GM12878 (cell line): ENCODE measurements around the gene CACNA1D. TPM values are rescaled to one million over a fixed set of nuclear protein-coding genes. Genes with fewer than 3 reads are reported as not detected.

ENCODE experiments used
- ATAC-seq: fragments of 200-7000 bp; cut with Tn5 transposase; 3 replicates; pipeline ENCODE4 v1.9.1; 2020; ENCODE audit warnings: mild to moderate bottlenecking, moderate library complexity
- BruUV-seq: library from RNA; stranded (reverse); fragments of 400-500 nt; replicated peaks from 2 replicates; lab custom pipeline; 2021; lab: Mats Ljungman, UMichigan
- CTCF ChIA-PET: fragments of 300-600 bp; sonication (Branson Sonifier 250); formaldehyde crosslinking; extraction: SDS; loops from one replicate; lab custom pipeline; 2021; ENCODE audit warnings: inconsistent platforms; lab: Yijun Ruan, JAX
- POLR2A ChIA-PET: fragments of 350-600 bp; formaldehyde crosslinking; extraction: SDS; loops from one replicate; lab custom pipeline; 2021; ENCODE audit warnings: inconsistent platforms; lab: Charles Lee
- RAD21 ChIA-PET: fragments of 300-600 bp; sonication (Branson Sonifier 250); formaldehyde crosslinking; loops from one replicate; lab custom pipeline; 2023; ENCODE audit warnings: antibody characterized with exemption; ENCODE audit not compliant: unreplicated experiment; lab: Charles Lee
- SMC1A ChIA-PET: fragments of 300-600 bp; sonication (Branson Sonifier 250); formaldehyde crosslinking; loops from one replicate; lab custom pipeline; 2023; ENCODE audit not compliant: unreplicated experiment, uncharacterized antibody; lab: Charles Lee
- DNase-seq: peaks from one replicate; pipeline ENCODE4 v3.0.0-alpha.2; 2011; ENCODE audit warnings: low read depth, low spot score
- FAIRE-seq: peaks from 3 replicates; lab custom pipeline; 2011; peaks lifted over from hg19 to GRCh38; lab: Jason Lieb, UNC
- H2AFZ ChIP-seq: 2 replicates; pipeline ENCODE4 v1.6.0; 2011; ENCODE audit warnings: low read depth, low read length, control low read depth; ENCODE audit not compliant: control insufficient read depth
- H3K27ac ChIP-seq: 2 replicates; pipeline ENCODE4 v1.5.1; 2011; ENCODE audit warnings: control low read depth; ENCODE audit not compliant: control insufficient read depth, insufficient read depth
- H3K27me3 ChIP-seq, 2 experiments: replicated peaks in 1 of 2; 2 replicates each; pipeline versions ENCODE4 v1.6.0 to v1.6.1; 2011; ENCODE audit warnings: low read length in 1 of 2; ENCODE audit not compliant: control insufficient read depth in 2 of 2, insufficient read depth in 2 of 2
- H3K36me3 ChIP-seq, 2 experiments: 2 replicates each; pipeline ENCODE4 v1.5.1; 2011; ENCODE audit warnings: low read length in 1 of 2; ENCODE audit not compliant: control insufficient read depth in 2 of 2, insufficient read depth in 2 of 2
- H3K4me1 ChIP-seq: 2 replicates; pipeline ENCODE4 v1.6.1; 2011; ENCODE audit warnings: mild to moderate bottlenecking, low read length, moderate library complexity, mixed read lengths; ENCODE audit not compliant: control insufficient read depth, insufficient read depth
- H3K4me2 ChIP-seq: 2 replicates; pipeline ENCODE4 v1.6.0; 2011; ENCODE audit warnings: control low read depth; ENCODE audit not compliant: control insufficient read depth, insufficient read depth
- H3K4me3 ChIP-seq: fragments of 200-600 bp; sonication (generic); 2 replicates; pipeline ENCODE4 v1.5.1; 2016
- H3K79me2 ChIP-seq: 2 replicates; pipeline ENCODE4 v1.6.0; 2011; ENCODE audit warnings: low read length; ENCODE audit not compliant: control insufficient read depth, insufficient read depth
- H3K9ac ChIP-seq: 2 replicates; pipeline ENCODE4 v1.8.0; 2011; ENCODE audit warnings: low read length, control low read depth, mixed read lengths; ENCODE audit not compliant: control insufficient read depth, insufficient read depth
- H3K9me3 ChIP-seq: replicated peaks from 3 replicates; pipeline ENCODE4 v1.5.1; 2011; ENCODE audit warnings: mild to moderate bottlenecking, low read length; ENCODE audit not compliant: control insufficient read depth, insufficient read depth
- H4K20me1 ChIP-seq: 2 replicates; pipeline ENCODE4 v1.6.0; 2011; ENCODE audit not compliant: control insufficient read depth, insufficient read depth
- ATF7 ChIP-seq: fragments of 450-650 bp; IDR thresholded peaks from 2 replicates; pipeline ENCODE4 v1.6.1; 2016; ENCODE audit warnings: low read depth, mild to moderate bottlenecking
- CHD2 ChIP-seq: IDR thresholded peaks from 2 replicates; pipeline ENCODE4 v1.6.1; 2011; ENCODE audit warnings: low read depth, low read length, improper control_type of control experiment, borderline replicate concordance
- FOXK2 ChIP-seq: fragments of 450-650 bp; IDR thresholded peaks from 2 replicates; pipeline ENCODE4 v1.6.1; 2017; ENCODE audit warnings: mild to moderate bottlenecking, moderate library complexity
- IKZF1 ChIP-seq: fragments of 450-650 bp; conservative IDR thresholded peaks from 2 replicates; pipeline ENCODE4 v1.6.1; 2017; ENCODE audit warnings: antibody characterized with exemption, mild to moderate bottlenecking
- MEF2B ChIP-seq: fragments of 450-650 bp; IDR thresholded peaks from 2 replicates; pipeline ENCODE4 v1.6.1; 2018; ENCODE audit warnings: mild to moderate bottlenecking, moderate library complexity; ENCODE audit not compliant: partially characterized antibody, poor library complexity, severe bottlenecking
- NBN ChIP-seq: fragments of 450-650 bp; IDR thresholded peaks from 2 replicates; pipeline ENCODE4 v1.6.1; 2016
- NFYA ChIP-seq: IDR thresholded peaks from 2 replicates; pipeline ENCODE4 v1.6.1; 2011; ENCODE audit warnings: low read depth, mild to moderate bottlenecking, low read length, improper control_type of control experiment, borderline replicate concordance
- PAX5 ChIP-seq: IDR thresholded peaks from 2 replicates; pipeline ENCODE4 v1.6.1; 2011; ENCODE audit warnings: low read depth, low read length, borderline replicate concordance
- RCOR1 ChIP-seq: conservative IDR thresholded peaks from 2 replicates; pipeline ENCODE4 v1.6.1; 2012; ENCODE audit warnings: low read depth, low read length, improper control_type of control experiment
- SIX5 ChIP-seq: IDR thresholded peaks from 2 replicates; pipeline ENCODE4 v1.6.1; 2011; ENCODE audit warnings: mild to moderate bottlenecking, low read depth, low read length, moderate library complexity; ENCODE audit not compliant: severe bottlenecking
- SREBF2 ChIP-seq: IDR thresholded peaks from 2 replicates; pipeline ENCODE4 v1.6.1; 2012; ENCODE audit warnings: mild to moderate bottlenecking, low read length
- WRNIP1 ChIP-seq: IDR thresholded peaks from 2 replicates; pipeline ENCODE4 v1.6.1; 2011; ENCODE audit warnings: low read depth, low read length, improper control_type of control experiment, borderline replicate concordance
- YBX1 ChIP-seq: fragments of 450-650 bp; IDR thresholded peaks from 2 replicates; pipeline ENCODE4 v1.6.1; 2016; ENCODE audit warnings: antibody characterized with exemption
- ZBED1 ChIP-seq: IDR thresholded peaks from 2 replicates; pipeline ENCODE4 v1.6.1; 2016; ENCODE audit warnings: borderline replicate concordance
- ZNF217 ChIP-seq: fragments of 450-650 bp; IDR thresholded peaks from 2 replicates; pipeline ENCODE4 v1.6.1; 2017; ENCODE audit warnings: antibody characterized with exemption, mild to moderate bottlenecking
- ZSCAN29 ChIP-seq: fragments of 450-650 bp; IDR thresholded peaks from 2 replicates; pipeline ENCODE4 v1.6.1; 2017; ENCODE audit warnings: mild to moderate bottlenecking, moderate library complexity
- WGBS: methylation state at CpG from one replicate; pipeline ENCODE4 v1.1.6; 2016; ENCODE audit warnings: low lambda C conversion rate; ENCODE audit not compliant: insufficient replicate concordance, insufficient coverage; ENCODE audit errors: missing lambda C conversion rate; 5-methylcytosine and 5-hydroxymethylcytosine counted together
- in situ Hi-C: fragments of 300-500 bp; cut with MboI; formaldehyde crosslinking; loops from 9 replicates; pipeline ENCODE4 v1.14.3; 2018; ENCODE audit warnings: mixed read lengths
- intact Hi-C: fragments of 100-400 bp; cut with micrococcal nuclease; formaldehyde crosslinking; loops from one replicate; pipeline ENCODE4 v1.14.2; 2022; ENCODE audit not compliant: unreplicated experiment
- polyA plus RNA-seq, 11 experiments: library from polyadenylated mRNA; depleted of rRNA in 4 of 11; unstranded in 6 of 11; stranded (reverse) in 5 of 11; fragments of >200 nt; fragmentation: Nextera tagmentation in 4 of 11; fragmentation: Illumina TruSeq in 1 of 11; extraction: Ambion mirVana in 4 of 11; extraction: Trizol in 1 of 11; gene quantifications; 1 replicate in 1 of 11; 2 replicates in 10 of 11; pipeline versions ENCODE4 v1.2.1 to v1.2.3, GENCODE V29; 2011 to 2016; ENCODE audit warnings: inconsistent platforms in 2 of 11, missing spikeins in 2 of 11, low read depth in 1 of 11
- total RNA-seq, 4 experiments: library from RNA; depleted of rRNA in 3 of 4; stranded (reverse); fragments of >200 nt in 3 of 4; fragmentation: Illumina TruSeq in 1 of 4; extraction: Trizol in 1 of 4; gene quantifications; 2 replicates each; pipeline versions ENCODE4 v1.2.1 to v1.2.3, GENCODE V29; 2013 to 2021
- TF ChIP-seq, protein P1 (sequence below): fragments of 450-650 bp; IDR thresholded peaks from 2 replicates; pipeline ENCODE4 v1.6.1; 2017; ENCODE audit warnings: borderline replicate concordance
- TF ChIP-seq, protein P2 (sequence below): fragments of 450-650 bp; IDR thresholded peaks from 2 replicates; pipeline ENCODE4 v1.6.1; 2014; ENCODE audit warnings: mild to moderate bottlenecking

Gene CACNA1D
- total and polyA plus RNA-seq, 10 of the 15 experiments (the other 5 are each of a cell fraction or from before 2014, with no cell fraction given): 0.21 to 24.4 (median 1.6) TPM

DNA sequence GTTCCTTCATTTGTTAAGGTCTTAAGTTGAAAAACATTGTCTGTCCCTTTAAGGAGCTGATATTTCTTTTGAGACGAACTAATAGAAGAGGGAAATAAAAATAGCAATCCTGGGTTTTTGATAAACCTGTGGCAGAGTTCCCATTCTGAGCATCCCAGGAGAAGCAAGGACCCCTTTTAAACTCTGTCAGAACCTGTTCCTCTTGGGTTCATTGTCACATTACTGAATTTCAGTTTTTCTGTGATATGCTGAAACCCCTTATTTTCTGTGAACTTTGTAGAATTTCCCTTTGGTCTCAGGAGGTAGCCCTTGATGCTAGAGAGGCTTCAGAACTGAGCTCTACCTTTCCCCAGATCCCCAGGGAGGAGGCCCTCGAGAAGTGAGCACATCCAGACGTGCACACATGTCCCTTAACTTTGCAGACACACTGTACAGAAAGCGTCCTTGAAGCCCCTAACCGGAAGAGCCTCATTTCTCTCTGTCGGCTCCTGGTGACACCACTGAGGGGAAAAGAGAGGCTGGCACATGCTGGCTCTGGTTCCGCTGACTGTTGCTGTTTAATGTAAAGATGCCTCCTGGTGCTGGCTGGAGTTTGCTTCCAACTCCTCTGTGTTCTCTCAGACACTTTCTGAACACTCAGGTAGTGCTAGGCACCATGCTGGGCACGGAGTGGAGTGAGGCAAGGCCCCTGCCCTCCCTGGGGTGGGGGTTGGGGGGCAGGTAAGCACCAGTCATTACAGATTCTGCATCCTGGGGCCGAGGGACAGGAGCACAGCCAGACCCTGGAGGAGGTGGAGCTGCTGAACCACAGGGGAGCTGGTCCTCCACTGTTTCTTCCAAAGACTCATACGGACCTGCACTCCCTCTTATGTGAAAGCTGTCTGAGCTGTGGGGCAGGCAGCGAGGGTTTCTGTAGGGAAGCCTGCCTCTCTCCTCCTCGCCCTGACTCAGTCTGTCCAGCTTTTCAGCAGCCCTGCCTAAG, 274.4 kb downstream of the CACNA1D start:
- POLR2A ChIA-PET: interaction anchor here (0.8 to 1.0 kb wide), 2 partner anchors 12 to 37 kb away, joined by 3 read pairs; no protein-coding TSS in a partner anchor
- Histone ChIP-seq H3K9ac (no peak overlapping the region), H3K9me3 (no peaks in the 10 kb centered on the region), H3K27ac (0 out of 2 replicates have a peak overlapping the region, but pooled peaks have one; percentile 2), H3K27me3 (no peaks in the 10 kb centered on the region), H3K4me1 (peaks cover 19% of the 10 kb centered on the region), H4K20me1 (no peaks in the 10 kb centered on the region), H3K79me2 (no peaks in the 10 kb centered on the region), H2AFZ (peak overlapping the region; percentile 11), H3K4me3 (no peak overlapping the region), H3K36me3 (no peaks in the 10 kb centered on the region), H3K4me2 (no peak overlapping the region)
- intact Hi-C loops: no loop called here
- no TSS peak for BruUV-seq
- DNase-seq (no peak), FAIRE-seq (no peak), ATAC-seq (peak; percentile 58)
- CTCF ChIA-PET: no interaction called here
- SMC1A ChIA-PET: interaction anchor here (1.0 to 1.8 kb wide), 2 partner anchors 9 to 21 kb away, joined by 4 to 6 read pairs; no protein-coding TSS in a partner anchor
- WGBS: 20% methylated on average over 12 of the region's 12 CpGs
- in situ Hi-C loops: no loop called here
- RAD21 ChIA-PET: interaction anchor here (0.7 to 1.2 kb wide), 4 partner anchors 18 to 122 kb away, joined by 3 to 6 read pairs (median 3); no protein-coding TSS in a partner anchor
- TF ChIP-seq PAX5 (no peak), NFYA (no peak), SIX5 (no peak), ZSCAN29 (no peak), YBX1 (no peak), MEF2B (peak; percentile 85), SREBF2 (no peak), WRNIP1 (no peak), RCOR1 (no peak), IKZF1 (0 out of 2 replicates have a peak, but pooled peaks have one; percentile 19), NBN (no peak), ZNF217 (no peak), CHD2 (no peak), ZBED1 (no peak), FOXK2 (peak; percentile 55), ATF7 (peak; percentile 58; the same call in 1 of the 2 replicates)
- TF ChIP-seq, protein P1, sequence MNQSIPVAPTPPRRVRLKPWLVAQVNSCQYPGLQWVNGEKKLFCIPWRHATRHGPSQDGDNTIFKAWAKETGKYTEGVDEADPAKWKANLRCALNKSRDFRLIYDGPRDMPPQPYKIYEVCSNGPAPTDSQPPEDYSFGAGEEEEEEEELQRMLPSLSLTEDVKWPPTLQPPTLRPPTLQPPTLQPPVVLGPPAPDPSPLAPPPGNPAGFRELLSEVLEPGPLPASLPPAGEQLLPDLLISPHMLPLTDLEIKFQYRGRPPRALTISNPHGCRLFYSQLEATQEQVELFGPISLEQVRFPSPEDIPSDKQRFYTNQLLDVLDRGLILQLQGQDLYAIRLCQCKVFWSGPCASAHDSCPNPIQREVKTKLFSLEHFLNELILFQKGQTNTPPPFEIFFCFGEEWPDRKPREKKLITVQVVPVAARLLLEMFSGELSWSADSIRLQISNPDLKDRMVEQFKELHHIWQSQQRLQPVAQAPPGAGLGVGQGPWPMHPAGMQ: no peak
- TF ChIP-seq, protein P2, sequence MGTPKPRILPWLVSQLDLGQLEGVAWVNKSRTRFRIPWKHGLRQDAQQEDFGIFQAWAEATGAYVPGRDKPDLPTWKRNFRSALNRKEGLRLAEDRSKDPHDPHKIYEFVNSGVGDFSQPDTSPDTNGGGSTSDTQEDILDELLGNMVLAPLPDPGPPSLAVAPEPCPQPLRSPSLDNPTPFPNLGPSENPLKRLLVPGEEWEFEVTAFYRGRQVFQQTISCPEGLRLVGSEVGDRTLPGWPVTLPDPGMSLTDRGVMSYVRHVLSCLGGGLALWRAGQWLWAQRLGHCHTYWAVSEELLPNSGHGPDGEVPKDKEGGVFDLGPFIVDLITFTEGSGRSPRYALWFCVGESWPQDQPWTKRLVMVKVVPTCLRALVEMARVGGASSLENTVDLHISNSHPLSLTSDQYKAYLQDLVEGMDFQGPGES: no peak
